ENCODE measurements around the gene PYGM.

DNA sequence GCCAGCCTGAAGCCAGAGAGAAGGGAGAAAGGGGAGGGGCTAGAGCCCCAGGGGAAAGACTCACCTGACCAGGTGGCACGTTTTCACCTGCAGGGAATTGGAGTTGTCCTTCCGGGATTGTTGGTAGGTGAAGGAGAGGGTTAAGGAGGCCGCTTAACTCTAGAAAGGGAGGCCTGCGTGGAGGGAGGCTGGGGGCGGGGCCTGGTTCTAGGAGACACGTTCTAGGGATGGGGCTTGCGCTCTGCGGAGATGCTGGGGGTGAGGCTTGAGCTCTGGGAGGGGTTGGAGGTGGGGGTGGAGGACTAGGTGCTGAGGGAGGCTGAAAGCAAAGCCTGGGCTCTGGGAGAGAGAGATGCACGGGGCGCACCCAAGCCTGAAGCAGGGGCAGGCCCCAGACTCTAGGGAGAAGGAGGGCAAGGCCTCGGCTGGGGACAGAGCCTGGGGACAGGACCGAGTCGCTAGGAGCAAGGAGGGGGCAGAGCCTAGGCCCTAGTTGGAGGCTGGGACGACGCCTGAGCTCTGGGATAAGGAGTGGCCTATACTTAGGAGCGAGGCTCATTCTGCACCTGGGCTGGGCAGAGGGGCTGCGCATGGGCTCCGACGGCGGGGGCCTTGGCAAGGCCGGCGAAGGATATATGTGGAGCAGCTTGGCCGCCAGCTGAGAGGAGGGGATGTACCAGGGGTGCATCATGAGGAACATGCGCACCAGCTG is 18.2 kb downstream of the PYGM start:
- TF ChIP-seq, protein P1, sequence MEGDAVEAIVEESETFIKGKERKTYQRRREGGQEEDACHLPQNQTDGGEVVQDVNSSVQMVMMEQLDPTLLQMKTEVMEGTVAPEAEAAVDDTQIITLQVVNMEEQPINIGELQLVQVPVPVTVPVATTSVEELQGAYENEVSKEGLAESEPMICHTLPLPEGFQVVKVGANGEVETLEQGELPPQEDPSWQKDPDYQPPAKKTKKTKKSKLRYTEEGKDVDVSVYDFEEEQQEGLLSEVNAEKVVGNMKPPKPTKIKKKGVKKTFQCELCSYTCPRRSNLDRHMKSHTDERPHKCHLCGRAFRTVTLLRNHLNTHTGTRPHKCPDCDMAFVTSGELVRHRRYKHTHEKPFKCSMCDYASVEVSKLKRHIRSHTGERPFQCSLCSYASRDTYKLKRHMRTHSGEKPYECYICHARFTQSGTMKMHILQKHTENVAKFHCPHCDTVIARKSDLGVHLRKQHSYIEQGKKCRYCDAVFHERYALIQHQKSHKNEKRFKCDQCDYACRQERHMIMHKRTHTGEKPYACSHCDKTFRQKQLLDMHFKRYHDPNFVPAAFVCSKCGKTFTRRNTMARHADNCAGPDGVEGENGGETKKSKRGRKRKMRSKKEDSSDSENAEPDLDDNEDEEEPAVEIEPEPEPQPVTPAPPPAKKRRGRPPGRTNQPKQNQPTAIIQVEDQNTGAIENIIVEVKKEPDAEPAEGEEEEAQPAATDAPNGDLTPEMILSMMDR (conservative IDR thresholded peaks at IDR 0.05; ENCODE audit: low read length), result no peak
- TF ChIP-seq EZH2phosphoT487 (IDR thresholded peaks at IDR 0.05; ENCODE audit: borderline replicate concordance, low read depth, low read length), result no peak

Measured in OCI-LY7 (cell line).